ENCODE measurements around the gene EPB41L1. TPM values are rescaled to one million over a fixed set of nuclear protein-coding genes. Genes with fewer than 3 reads are reported as not detected.

EPB41L1 gene
- total RNA-seq, 1 donor from 2014 or later: not detected

- intact Hi-C loops (cut with micrococcal nuclease): no loop called here
Measured at GRCh38 chr20:36218380-36219064, 64.0 kb downstream of the EPB41L1 start.

GRCh38 chr20:36219671-36220220 lies 65.2 kb downstream of the EPB41L1 start:
- intact Hi-C loops (cut with micrococcal nuclease): no loop called here

- intact Hi-C loops (cut with micrococcal nuclease): no loop called here
Measured at GRCh38 chr20:36225666-36226065, 71.1 kb downstream of the EPB41L1 start.

GRCh38 chr20:36228770-36229169 lies 74.2 kb downstream of the EPB41L1 start:
- intact Hi-C loops (cut with micrococcal nuclease): no loop called here

GRCh38 chr20:36230019-36230418 lies 75.5 kb downstream of the EPB41L1 start:
- intact Hi-C loops (cut with micrococcal nuclease): loop anchor here (10.0 kb wide), 1 partner anchor 345 kb away; the partner anchor contains the start of gene TGIF2

- intact Hi-C loops (cut with micrococcal nuclease): loop anchor here (10.0 kb wide), 1 partner anchor 343 kb away; the partner anchor contains the start of gene TGIF2
Measured at GRCh38 chr20:36231331-36231730, 76.8 kb downstream of the EPB41L1 start.

- intact Hi-C loops (cut with micrococcal nuclease): loop anchor here (5.0 to 10.0 kb wide), 2 partner anchors 340 to 958 kb away; partner anchors contain the start of genes MMP24OS and TGIF2
Measured at GRCh38 chr20:36234771-36235320, 80.3 kb downstream of the EPB41L1 start.

GRCh38 chr20:36235892-36236785 lies 81.6 kb downstream of the EPB41L1 start, which contains the start of gene AAR2:
Gene AAR2 (plus strand): TSS chr20:36236478. CDS start chr20:36239869, 3,391 bp downstream.
- intact Hi-C loops (cut with micrococcal nuclease): loop anchor here (2.0 to 10.0 kb wide), 4 partner anchors 185 to 959 kb away; partner anchors contain the start of genes MMP24OS and TGIF2

GRCh38 chr20:36236786-36237121 lies 82.2 kb downstream of the EPB41L1 start:
- intact Hi-C loops (cut with micrococcal nuclease): loop anchor here (2.0 to 10.0 kb wide), 4 partner anchors 186 to 959 kb away; partner anchors contain the start of genes MMP24OS and TGIF2

GRCh38 chr20:36237477-36237876 lies 82.9 kb downstream of the EPB41L1 start:
- intact Hi-C loops (cut with micrococcal nuclease): loop anchor here (2.0 to 10.0 kb wide), 4 partner anchors 187 to 960 kb away; partner anchors contain the start of genes MMP24OS and TGIF2

GRCh38 chr20:36238153-36238552 lies 83.6 kb downstream of the EPB41L1 start:
- intact Hi-C loops (cut with micrococcal nuclease): loop anchor here (5.0 to 10.0 kb wide), 2 partner anchors 337 to 961 kb away; partner anchors contain the start of genes MMP24OS and TGIF2

- intact Hi-C loops (cut with micrococcal nuclease): loop anchor here (5.0 to 10.0 kb wide), 2 partner anchors 336 to 961 kb away; partner anchors contain the start of genes MMP24OS and TGIF2
Measured at GRCh38 chr20:36238760-36239159, 84.2 kb downstream of the EPB41L1 start.

- intact Hi-C loops (cut with micrococcal nuclease): no loop called here
Measured at GRCh38 chr20:36240076-36240475, 85.5 kb downstream of the EPB41L1 start.

GRCh38 chr20:36241678-36242077 lies 87.1 kb downstream of the EPB41L1 start:
- intact Hi-C loops (cut with micrococcal nuclease): no loop called here

GRCh38 chr20:36243726-36244125 lies 89.2 kb downstream of the EPB41L1 start:
- intact Hi-C loops (cut with micrococcal nuclease): no loop called here

GRCh38 chr20:36246401-36246800 lies 91.9 kb downstream of the EPB41L1 start:
- intact Hi-C loops (cut with micrococcal nuclease): no loop called here

GRCh38 chr20:36248836-36249235 lies 94.3 kb downstream of the EPB41L1 start:
- intact Hi-C loops (cut with micrococcal nuclease): no loop called here

- intact Hi-C loops (cut with micrococcal nuclease): no loop called here
Measured at GRCh38 chr20:36249450-36249849, 94.9 kb downstream of the EPB41L1 start.

- intact Hi-C loops (cut with micrococcal nuclease): no loop called here
Measured at GRCh38 chr20:36251426-36251825, 96.9 kb downstream of the EPB41L1 start.

GRCh38 chr20:36252511-36252910 lies 98.0 kb downstream of the EPB41L1 start:
- intact Hi-C loops (cut with micrococcal nuclease): no loop called here

- intact Hi-C loops (cut with micrococcal nuclease): no loop called here
Measured at GRCh38 chr20:36253036-36253435, 98.5 kb downstream of the EPB41L1 start.
